ENCODE measurements around the gene ABT1.
A peak's percentile ranks its signal among the peaks of the same experiment; 100 is the strongest.

The ABT1 gene

DNA sequence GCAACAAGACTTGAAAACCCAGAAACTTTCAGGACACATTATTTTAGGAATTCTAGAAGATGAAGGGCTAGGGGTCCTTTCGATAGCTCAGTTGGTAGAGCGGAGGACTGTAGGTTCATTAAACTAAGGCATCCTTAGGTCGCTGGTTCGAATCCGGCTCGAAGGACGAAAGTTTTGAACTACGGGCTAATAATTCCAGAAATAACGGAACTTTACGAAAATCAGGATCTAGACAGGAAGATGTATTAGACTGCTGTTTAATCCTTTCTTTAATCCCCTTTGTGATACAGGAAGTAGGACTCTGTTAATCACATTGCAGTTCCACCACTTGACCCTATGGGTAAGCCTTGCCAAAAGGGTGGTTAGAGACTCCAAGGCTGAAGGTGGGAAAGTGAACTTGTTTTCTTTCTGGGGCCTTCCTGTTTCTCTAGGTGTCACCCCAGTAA lies 21.2 kb upstream of the ABT1 start:
- peak; percentile 47 for DNase-seq

DNA sequence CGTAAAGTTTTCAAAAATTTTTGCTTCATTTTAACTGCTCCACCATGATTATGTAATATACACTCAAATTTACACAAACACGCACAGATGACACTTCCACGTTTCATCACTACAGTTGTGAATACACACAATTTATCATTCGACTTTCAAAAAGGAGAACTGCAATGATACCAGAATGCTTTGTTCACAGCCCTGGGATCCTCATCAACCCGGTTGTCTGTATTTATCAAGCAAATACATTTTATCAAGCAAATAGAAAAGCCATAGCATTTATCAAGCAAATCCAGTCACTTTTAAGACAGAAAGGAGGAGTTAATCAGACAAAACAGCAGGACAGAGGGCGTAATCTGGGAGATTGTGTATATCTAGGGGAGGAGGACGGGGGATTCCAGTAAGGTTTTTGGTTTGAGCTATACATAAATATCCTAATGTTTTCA lies 20.3 kb upstream of the ABT1 start:
- DNase-seq, result peak; percentile 81

DNA sequence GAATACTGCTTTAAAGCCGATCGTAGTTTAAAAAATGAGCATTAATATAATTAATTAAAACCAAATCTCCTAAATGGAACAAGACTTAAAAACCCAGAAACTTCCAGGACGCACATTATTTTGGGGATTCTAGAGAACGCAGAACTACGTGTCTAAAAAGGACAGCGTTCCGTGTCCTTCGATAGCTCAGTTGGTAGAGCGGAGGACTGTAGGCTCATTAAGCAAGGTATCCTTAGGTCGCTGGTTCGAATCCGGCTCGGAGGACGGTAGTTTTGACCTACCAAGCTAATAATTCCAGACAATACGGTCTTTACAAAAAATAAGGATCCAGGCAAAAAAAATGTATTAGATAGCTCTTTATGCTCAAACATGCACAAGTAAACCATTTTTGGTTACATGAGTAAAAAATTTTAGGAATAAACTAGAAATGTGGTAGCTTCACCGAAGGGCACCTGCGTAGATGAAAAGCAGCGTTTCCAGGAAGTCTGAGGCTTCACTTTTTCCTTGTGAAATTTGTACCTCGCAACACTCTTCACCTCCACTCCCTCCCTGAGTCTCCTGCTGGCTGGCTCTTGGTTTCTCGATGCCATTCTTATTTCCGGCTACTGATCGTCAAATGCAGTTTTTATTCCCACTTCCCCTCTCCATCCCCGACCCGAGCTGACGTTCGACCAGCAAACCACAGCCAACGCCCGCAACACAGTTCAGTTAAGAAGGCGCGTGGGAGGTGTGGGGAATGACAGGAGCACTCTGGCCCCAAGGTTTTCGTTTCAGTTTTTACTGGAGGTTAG lies 19.6 kb upstream of the ABT1 start:
- peak; percentile 83 for DNase-seq

DNA sequence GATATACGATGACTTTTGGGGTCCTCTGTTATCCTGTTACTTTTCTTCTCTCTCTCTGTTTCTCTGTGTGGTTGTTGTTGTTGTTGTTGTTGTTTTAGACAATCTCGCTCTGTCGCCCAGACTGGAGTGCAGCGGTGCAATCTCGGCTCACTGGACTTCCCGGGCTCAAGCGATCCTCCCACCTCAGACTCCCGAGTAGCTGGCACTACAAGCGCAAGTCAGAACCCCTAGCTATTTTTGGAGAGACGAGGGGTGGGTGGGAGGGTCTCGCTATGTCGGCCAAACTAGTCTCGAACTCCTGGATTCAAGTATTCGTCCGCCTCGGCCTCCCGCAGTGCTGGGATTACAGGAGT lies 19.1 kb upstream of the ABT1 start:
- no peak for DNase-seq

DNA sequence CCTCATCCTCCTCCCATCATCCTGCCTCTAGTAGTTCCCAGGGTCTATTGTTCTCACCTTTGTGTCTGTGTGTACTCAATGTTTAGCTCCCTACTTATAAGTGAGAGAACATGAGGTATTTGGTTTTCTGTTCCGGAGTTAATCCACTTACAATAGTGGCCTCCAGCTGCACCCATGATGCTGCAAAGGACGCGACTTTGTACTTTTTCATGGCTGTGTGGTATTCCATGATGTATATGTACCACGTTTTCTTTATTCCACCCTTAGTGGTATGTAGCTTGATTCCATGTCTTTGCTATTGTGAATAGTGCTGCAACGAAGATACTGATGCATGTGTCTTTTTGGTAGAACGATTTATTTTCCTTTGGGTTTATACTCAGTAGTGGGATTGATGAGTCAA lies 18.5 kb upstream of the ABT1 start:
- DNase-seq, result no peak

DNA sequence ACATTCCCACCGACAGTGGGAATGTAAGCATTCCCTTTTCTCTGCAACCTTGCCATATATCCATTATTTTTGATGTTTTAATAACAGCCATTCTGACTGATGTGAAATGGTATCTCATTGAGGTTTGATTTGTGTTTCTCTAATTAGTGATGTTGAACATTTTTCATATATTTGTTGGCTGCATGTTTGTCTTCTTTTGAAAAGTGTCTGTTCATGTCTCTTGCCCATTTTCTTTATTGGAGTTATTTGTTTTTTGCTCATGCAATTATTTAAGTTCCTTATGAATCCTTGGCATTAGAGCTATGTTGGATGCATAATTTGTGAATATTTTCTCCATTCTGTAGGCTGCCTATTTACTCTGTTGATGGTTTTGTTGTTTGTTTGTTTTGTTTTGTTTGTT lies 18.0 kb upstream of the ABT1 start:
- no peak for DNase-seq

DNA sequence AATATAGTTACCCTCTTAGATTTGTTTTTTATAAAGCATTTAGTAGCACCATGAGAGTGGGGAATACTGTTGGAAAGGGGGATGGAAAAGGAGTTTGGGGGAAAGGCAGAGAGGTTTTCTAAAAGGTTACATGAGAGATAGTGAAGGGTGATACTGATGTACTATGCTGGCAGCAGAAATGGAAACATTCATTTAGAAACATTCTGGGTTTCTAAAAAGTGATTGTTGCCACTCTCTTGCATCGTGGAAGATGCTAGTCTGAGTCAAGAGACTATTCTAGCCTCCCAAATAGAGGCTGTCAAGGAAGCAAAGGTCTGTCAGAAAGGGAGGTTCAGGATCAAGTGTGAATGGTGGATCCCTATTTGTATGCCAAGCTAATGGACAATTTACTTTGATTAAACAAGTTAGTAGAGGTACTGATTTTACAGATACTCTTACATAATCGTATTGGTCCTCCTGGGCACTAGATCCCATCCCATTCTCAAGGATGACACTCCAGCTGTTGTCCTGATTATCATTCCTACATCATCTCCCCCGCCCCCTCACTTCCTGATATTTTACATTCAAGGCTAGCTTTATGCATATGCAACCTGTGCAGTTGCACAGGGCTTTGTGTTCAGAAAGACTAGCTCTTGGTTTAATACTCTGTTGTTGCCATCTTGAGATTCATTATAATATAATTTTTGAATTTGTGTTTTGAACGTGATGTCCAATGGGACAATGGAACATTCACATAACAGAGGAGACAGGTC lies 15.4 kb upstream of the ABT1 start:
- no peak for DNase-seq

DNA sequence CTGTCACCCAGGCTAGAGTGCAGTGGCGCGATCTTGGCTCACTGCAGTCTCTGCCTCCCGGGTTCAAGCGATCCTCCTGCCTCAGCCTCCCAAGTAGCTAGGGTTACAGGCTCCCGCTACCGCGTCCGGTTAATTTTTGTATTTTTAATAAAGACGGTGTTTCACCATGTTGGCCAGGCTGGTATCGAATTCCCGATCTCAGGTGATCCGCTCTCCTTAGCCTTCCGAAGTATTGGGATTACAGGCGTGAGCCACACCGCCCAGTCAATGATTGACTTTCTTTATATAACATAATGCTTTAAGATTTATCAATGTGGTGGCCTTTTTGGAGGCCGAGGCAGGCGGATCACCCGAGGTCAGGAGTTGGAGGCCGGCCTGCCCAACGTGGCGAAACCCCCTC lies 7.8 kb upstream of the ABT1 start:
- DNase-seq, result no peak

DNA sequence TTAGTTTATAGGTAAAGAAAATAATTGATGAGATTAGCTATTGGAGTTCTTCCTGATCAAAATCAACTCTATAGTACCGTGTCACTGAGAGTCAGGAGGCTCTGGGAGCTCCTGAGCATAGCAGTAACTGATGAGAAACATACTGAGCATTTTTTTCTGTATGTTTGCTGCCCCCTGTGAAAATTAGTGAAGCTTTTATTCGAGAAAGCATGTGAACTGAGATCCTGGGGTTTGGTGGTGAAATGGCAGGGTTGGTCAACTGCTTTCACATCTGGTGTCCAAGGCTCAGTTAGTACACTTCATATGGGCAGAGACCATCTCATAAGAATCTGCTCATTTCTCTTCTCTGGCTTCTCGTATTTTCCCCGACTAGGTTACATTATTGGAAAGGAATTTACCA lies 4.1 kb upstream of the ABT1 start:
- DNase-seq, result peak; percentile 40

DNA sequence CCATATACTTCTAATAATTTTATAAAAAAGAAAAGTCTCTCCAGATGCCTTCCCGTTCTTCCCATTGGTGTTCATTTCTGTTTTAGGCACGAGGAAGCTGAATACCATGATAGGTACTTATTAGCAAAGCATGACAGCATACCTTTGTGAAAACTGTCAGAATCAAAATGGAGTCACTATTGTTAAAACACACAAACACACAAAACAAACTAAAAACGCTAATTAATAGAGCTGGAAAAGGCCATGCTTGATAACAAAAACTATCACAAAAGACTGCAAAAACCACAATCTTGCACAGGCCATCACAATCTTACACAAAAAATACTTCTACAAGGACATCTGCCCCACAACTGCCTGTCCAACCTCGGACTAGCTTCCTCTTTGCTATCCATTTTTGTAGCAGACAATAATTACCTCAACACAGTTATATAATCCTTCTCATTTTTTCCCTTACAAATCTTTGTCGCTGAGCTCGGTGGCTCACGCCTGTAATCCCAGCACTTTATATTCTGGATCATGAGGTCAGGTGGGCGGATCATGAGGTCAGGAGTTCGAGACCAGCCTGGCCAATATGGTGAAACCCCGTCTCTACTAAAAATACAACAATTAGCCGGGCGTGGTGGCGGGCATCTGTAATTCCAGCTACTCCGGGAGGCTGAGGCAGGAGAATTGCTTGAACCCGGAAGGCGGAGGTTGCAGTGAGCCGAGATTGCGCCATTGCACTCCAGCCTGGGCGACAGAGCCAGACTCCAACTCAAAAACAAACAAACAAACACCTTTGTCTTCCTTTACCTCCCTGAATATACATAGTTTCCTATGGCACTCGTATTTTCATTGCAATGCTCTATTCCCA lies 3.2 kb upstream of the ABT1 start:
- DNase-seq, result no peak

DNA sequence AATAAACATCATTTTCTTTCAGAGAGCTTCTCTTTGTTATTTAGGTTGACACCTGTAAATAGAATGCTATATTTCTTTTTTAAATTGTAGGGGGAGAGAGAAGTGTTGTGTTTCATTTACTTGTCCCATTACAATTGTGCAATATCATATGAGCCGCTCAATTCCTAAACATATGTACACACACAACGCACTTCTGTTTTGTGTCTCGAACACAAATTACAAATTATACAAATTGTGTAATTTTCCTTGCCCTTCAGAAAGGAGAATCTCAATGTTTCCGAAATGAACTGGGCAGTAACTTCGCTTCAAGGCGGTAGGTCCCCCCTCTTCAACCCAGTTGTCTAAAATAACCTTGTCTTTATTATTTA lies 2.6 kb upstream of the ABT1 start:
- no peak for DNase-seq

DNA sequence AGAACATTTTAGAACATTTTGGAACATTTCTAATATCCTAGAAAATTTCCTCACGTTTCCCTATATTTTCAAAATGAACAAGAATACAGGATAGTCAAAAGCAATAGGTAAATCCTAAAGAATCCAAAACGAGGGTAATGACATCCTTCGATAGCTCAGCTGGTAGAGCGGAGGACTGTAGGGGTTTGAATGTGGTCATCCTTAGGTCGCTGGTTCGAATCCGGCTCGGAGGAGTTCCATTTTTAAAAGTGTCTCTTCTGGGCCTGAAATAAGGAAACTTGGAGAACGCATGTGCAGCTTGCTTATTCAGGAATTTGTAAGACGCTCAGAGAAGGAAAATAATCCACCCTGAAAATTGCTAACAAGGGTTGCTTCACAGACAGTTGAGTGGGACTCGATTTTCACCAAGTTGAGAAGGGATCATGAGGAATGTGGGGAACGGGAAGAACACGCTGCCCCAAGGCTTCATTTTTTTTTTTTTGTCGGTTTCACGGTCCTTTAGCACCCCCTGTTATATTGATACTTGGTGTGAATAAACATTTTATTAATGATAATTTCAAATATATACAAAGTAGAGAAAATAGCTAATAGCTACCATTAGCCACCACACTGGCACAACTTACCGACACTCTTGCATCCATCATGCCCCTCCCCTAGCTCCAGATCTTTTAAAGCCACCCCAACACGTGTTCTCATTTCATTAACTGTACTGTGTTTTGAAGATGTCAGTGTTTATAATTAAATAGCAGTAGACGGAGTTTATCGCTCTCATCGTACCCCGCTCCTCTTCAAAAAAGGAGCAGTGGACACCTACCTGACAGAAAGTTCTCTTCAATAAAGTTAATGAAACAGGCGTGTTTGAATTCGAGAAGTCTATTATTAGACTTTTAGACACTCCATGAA lies 1.8 kb upstream of the ABT1 start:
- DNase-seq, result peak; percentile 71

DNA sequence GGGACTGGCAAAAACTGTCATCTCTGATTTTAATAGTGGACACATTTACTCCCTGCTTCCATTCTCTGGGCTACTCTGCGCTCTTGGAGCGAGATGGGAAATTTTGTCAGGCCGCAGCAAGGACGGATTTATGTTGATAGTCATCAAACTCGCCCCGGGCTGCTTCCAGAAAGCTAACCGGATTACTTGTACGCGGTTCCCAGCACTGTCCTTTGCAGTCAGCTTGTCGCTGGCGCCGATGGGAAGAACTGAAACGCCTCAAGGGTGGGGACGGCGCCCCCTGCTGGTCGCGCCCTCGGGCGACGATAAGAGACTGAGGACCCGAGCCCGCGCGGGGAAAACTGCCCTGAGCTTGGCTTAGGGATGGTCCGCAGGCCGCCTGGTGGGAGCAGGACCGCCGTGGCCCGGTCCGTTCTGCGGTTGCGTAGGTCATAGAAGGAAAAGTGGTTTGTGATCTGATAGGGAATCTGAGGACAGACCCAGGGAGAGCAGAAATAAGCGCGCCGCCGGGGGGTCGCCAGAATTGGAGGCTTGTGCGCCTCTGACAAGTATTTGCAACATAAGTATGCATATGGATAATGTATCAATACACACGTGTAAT lies 984 bp upstream of the ABT1 start:
- DNase-seq, result peak; percentile 94

DNA sequence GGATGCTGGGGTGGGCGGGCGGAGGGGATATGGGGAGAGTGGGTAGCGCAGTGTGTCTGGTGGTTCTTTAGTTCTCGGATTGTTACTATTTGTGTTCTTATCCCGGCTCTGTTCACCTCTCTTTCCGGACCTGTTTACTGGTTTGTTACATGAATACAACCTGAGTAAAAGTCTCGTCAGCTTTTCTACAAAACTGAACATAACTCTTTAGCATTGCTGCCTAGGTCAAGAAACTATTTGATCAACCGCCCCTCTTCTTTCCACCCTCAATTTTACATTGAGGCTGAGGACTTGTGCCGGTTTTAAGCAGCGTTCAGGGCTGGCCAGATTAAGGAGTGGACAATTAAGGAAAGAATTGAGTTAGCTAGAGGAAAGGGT lies 625 bp downstream of the ABT1 start:
- DNase-seq, result no peak

DNA sequence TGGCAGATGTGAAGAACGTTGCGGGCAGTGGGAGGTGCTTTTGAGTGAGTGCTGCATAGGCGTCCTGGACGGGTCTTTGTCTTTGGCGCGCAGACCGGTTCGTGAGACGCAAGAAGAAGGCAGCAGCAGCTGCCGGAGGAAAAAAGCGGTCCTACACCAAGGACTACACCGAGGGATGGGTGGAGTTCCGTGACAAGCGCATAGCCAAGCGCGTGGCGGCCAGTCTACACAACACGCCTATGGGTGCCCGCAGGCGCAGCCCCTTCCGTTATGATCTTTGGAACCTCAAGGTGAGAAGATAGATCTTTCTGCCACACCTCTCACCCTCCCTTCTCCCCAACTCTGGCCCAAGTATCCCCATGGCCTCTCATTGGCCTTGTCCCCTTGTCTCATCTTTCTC lies 1.1 kb downstream of the ABT1 start:
- DNase-seq, result no peak

DNA sequence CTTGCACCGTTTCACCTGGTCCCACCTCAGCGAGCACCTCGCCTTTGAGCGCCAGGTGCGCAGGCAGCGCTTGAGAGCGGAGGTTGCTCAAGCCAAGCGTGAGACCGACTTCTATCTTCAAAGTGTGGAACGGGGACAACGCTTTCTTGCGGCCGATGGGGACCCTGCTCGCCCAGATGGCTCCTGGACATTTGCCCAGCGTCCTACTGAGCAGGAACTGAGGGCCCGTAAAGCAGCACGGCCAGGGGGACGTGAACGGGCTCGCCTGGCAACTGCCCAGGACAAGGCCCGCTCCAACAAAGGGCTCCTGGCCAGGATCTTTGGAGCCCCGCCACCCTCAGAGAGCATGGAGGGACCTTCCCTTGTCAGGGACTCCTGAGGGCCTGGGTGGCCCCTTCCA lies 1.5 kb downstream of the ABT1 start:
- no peak for DNase-seq

DNA sequence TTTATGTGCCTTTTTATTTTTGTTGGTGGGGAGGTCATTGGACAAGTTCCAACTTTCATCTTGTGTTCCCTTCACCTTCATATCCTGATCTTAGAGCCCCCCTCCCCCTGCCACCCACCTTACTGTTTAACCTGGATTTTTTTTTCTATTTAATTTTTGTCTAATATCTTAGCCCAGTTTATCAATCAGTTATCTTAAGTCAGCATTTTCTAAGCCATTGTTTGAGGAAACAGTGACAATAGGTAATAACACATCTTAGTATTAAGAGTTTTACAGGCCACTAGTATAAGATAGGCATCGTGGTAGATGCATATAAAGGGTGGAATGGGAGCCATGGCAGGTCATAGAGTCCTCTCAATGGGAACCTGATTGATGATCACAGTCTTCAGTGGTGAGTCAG lies 2.4 kb downstream of the ABT1 start:
- no peak for DNase-seq

DNA sequence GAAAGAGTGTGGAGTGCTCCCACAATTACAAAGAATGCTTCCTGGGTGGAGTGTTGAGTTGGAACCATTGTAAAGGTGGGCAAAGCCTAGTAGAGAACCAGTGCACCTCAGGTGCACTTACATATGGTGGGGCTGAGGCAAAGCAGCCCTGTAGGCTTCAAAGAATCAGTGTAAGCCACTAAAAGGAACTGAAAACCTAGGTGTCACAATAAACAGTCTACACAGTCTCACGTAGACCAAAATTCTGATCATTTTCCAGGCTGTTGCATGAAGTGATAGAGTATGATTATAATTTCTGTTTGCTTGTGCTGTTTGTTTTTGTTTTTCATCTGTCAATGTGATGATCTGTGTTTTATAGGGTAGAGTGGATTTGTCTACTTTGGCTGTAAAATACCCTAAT lies 2.8 kb downstream of the ABT1 start:
- no peak for DNase-seq

DNA sequence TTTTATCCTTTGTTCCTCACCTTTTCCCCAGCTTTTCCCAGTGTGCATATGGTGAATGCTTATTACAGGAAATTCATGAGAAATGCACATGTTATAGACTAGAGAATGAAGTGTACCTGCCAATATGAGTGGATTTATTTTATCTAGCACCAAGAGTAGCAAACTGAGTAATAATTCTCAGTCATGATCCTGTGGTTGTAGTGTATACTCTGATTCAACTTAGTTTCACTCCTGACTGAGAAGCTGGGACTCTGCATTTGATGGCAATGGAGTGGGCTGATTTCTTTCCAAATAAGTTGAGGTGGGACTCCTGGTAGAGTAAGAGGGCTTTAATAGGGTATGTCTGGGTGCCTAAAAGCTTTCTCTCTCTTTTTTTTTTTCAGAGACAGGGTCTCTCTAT lies 4.0 kb downstream of the ABT1 start:
- DNase-seq, result no peak

DNA sequence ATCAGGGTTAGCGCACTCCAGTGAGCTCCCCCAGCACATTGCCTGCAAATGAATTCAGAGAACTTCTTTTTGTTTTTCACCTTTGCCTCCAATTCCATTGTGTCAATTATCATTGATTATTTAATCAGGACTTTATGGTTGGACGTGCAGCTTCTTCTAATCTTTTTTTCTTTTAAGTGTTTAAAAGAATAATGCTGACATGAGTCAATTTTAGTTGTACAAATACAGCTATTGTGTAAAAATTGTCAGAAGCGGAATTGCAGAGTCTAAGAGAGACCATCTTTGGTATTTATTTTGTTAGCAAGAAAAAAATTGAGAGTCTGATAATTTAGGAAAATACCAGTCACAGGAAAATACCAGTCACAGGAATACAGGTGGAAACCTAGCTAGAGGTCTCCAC lies 5.5 kb downstream of the ABT1 start:
- DNase-seq, result no peak

DNA sequence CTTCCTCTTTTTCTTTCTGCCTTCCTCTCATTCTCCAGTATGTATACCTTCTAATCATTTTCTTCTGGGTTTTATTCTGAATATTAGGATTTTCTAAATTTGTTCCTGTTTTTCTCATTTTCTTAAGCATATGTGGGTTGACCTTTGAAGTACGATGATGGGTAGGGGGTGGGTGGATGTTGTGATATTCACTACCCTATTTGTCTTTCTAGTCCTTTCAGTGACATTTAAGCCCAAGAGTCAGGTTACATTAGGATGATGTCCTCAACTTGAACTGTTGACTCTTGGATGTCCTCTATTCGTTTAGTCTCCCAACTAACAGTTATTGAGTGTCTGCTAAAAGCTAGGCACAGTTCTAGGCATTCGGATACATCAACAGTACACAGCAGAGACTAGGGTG lies 7.3 kb downstream of the ABT1 start:
- no peak for DNase-seq

DNA sequence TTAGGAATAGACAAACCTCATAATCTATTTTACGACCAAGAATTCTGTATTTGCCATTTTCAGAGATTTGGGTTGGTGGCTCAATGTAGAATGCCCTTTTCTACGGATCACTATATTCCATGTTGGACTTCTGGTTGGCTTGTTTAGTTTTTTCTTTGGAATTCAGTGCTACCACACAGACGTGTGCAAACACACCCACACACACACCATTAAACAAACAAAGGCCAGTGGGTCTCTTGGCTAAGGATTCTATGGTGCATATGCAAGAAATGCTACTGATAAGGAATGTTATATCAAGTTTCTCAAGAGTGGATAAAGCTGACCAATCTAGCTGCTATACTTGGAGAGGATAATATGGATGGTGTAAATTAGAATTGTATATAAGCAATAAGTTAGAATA lies 8.0 kb downstream of the ABT1 start:
- DNase-seq, result no peak
